Stimulated activated CD8-positive, alpha-beta memory T cell treated with anti-CD3 and anti-CD28 coated beads, Interleukin-15, amount 100 ng/mL, for 24 hours (primary cell): ENCODE results near the gene ANO9.
"Not testable (repeated sequence)": the region's sequence is repeated elsewhere in the genome, so short reads cannot be mapped to it uniquely, and the experiment has no call there.

Experiments used
- DNase-seq: peaks from one replicate; pipeline ENCODE4 v3.0.0-alpha.2; 2020; ENCODE audit warnings: low read depth

ANO9 gene

GRCh38 chr11:451738-452137 lies 9.9 kb upstream of the ANO9 start:
- no peak for DNase-seq

- peak; percentile 34 for DNase-seq
These were observed 9.1 kb upstream of the ANO9 start for GRCh38 chr11:450809-451451.

GRCh38 chr11:449889-450808 lies 8.3 kb upstream of the ANO9 start, which contains the start of gene PTDSS2:
PTDSS2 (plus strand) TSS chr11:450279; CDS start chr11:450456, 177 bp downstream.
- peak; percentile 80 for DNase-seq

- peak; percentile 98 for DNase-seq
These were observed 6.3 kb upstream of the ANO9 start for GRCh38 chr11:447923-448731.

GRCh38 chr11:446891-447290 lies 5.1 kb upstream of the ANO9 start:
- DNase-seq = no peak

- no peak for DNase-seq
These were observed 4.2 kb upstream of the ANO9 start for GRCh38 chr11:445765-446588.

- DNase-seq = no peak
These were observed 2.8 kb upstream of the ANO9 start for GRCh38 chr11:444396-445144.

- DNase-seq = no peak
These were observed 1.9 kb upstream of the ANO9 start for GRCh38 chr11:443542-444199.

GRCh38 chr11:442611-443081 lies 835 bp upstream of the ANO9 start:
- no peak for DNase-seq

GRCh38 chr11:441043-441417 lies 781 bp downstream of the ANO9 start:
- no peak for DNase-seq

GRCh38 chr11:440065-441042 lies 1.5 kb downstream of the ANO9 start:
- no peak for DNase-seq

- no peak for DNase-seq
These were observed 2.3 kb downstream of the ANO9 start for GRCh38 chr11:439315-440064.

GRCh38 chr11:438101-438844 lies 3.5 kb downstream of the ANO9 start:
- DNase-seq = no peak

GRCh38 chr11:437228-437870 lies 4.5 kb downstream of the ANO9 start:
- no peak for DNase-seq

- not testable (repeated sequence) for DNase-seq
These were observed 6.6 kb downstream of the ANO9 start for GRCh38 chr11:434999-435740.

GRCh38 chr11:434496-434895 lies 7.3 kb downstream of the ANO9 start:
- DNase-seq = no peak
